ENCODE measurements around the gene PDZD8.

GRCh38 chr10:117241541-117242462 is 133.4 kb downstream of the PDZD8 start:
- TF ChIP-seq POLR2A (IDR thresholded peaks at IDR 0.05; ENCODE audit: low read depth, low read length), result no peak
- no peak for TF ChIP-seq TAF1 (IDR thresholded peaks at IDR 0.05; ENCODE audit: borderline replicate concordance, low read depth, low read length)
- TF ChIP-seq POLR2AphosphoS5 (IDR thresholded peaks at IDR 0.05; ENCODE audit: low read depth, low read length), result no peak
